22Rv1 (cell line): ENCODE data around the gene COPZ1.

ENCODE experiments used
- CTCF ChIP-seq: fragments of 450-650 bp; IDR thresholded peaks from 2 replicates; pipeline ENCODE4 v1.5.1; 2017; ENCODE audit warnings: mild to moderate bottlenecking
- ZFX ChIP-seq: fragments of 450-650 bp; IDR thresholded peaks from 2 replicates; pipeline ENCODE4 v1.6.1; 2017; ENCODE audit warnings: antibody characterized with exemption, borderline replicate concordance

GRCh38 chr12:54397157-54397556, 72.2 kb downstream of the COPZ1 start:
- no peak for TF ChIP-seq CTCF
- no peak for TF ChIP-seq ZFX
